Heart left ventricle (tissue), 16 donors: ENCODE results near the gene ASAH2B. TPM values are rescaled to one million over a fixed set of nuclear protein-coding genes. Genes with fewer than 3 reads are reported as not detected.
"Not testable (repeated sequence)": the region's sequence is repeated elsewhere in the genome, so short reads cannot be mapped to it uniquely, and the experiment has no call there.

Experiments used
- ATAC-seq, 4 donors: fragments of 200-7000 bp; cut with Tn5 transposase; one replicate each; pipeline ENCODE4 v1.9.1; 2020 to 2022; ENCODE audit warnings: moderate library complexity in 4 of 4, mild to moderate bottlenecking in 3 of 4, moderate number of reproducible peaks in 1 of 4
- DNase-seq, 5 donors: peaks; one replicate each; pipeline ENCODE4 v3.0.0-alpha.2; 2020
- H3K27ac ChIP-seq, 12 donors: fragments of 200-600 bp; sonication (generic) in 4 of 12; one replicate each; pipeline versions ENCODE4 v1.5.0 to v1.8.0; 2016 to 2022; ENCODE audit warnings: mild to moderate bottlenecking in 2 of 12
- H3K27me3 ChIP-seq, 9 donors: fragments of 200-600 bp; sonication (generic) in 2 of 9; one replicate each; pipeline versions ENCODE4 v1.5.1 to v1.8.0; 2016 to 2022; ENCODE audit warnings: mild to moderate bottlenecking in 3 of 9
- H3K36me3 ChIP-seq, 9 donors: fragments of 200-600 bp; sonication (generic) in 2 of 9; one replicate each; pipeline versions ENCODE4 v1.5.0 to v1.8.0; 2018 to 2022; ENCODE audit warnings: mild to moderate bottlenecking in 2 of 9
- H3K4me1 ChIP-seq, 12 donors: fragments of 200-600 bp; sonication (generic) in 4 of 12; one replicate each; pipeline versions ENCODE4 v1.5.0 to v1.8.0; 2016 to 2022; ENCODE audit warnings: mild to moderate bottlenecking in 3 of 12
- H3K4me3 ChIP-seq, 12 donors: fragments of 200-600 bp; sonication (generic) in 4 of 12; one replicate each; pipeline versions ENCODE4 v1.5.0 to v1.8.0; 2017 to 2022; ENCODE audit warnings: mild to moderate bottlenecking in 9 of 12, moderate library complexity in 4 of 12
- H3K9me3 ChIP-seq, 12 donors: fragments of 200-600 bp; sonication (generic) in 4 of 12; one replicate each; pipeline versions ENCODE4 v1.5.0 to v1.8.0; 2016 to 2022; ENCODE audit warnings: mild to moderate bottlenecking in 1 of 12
- CTCF ChIP-seq, 12 donors: fragments of 200-600 bp; sonication (generic) in 4 of 12; IDR thresholded peaks; one replicate each; pipeline versions ENCODE4 v1.5.0 to v1.8.0; 2018 to 2022; ENCODE audit warnings: antibody characterized with exemption in 12 of 12, mild to moderate bottlenecking in 5 of 12
- POLR2A ChIP-seq, 2 donors: fragments of 450-650 bp; IDR thresholded peaks; one replicate each; pipeline ENCODE4 v1.6.1; 2017; ENCODE audit warnings: antibody characterized with exemption in 2 of 2, mild to moderate bottlenecking in 2 of 2, moderate library complexity in 2 of 2
- WGBS, 4 donors: extraction: QIAGEN DNeasy Blood & Tissue Kit in 2 of 4; methylation state at CpG; one replicate each; pipeline versions ENCODE4 v1.1.5 to v1.1.7; 2013 to 2018; 5-methylcytosine and 5-hydroxymethylcytosine counted together
- intact Hi-C, 10 donors: fragments of 100-400 bp; cut with DNase I; formaldehyde crosslinking; loops; one replicate each; pipeline versions ENCODE4 v1.11.1 to v1.14.2; 2022
- long read RNA-seq, 3 donors: library from polyadenylated mRNA; unstranded; transcript quantifications; one replicate each; pipeline ENCODE4 v2.0.0, GENCODE V29; 2020 to 2021
- polyA plus RNA-seq, 2 donors: library from polyadenylated mRNA; stranded (reverse); fragments of 200-250 nt; gene quantifications; one replicate each; pipeline ENCODE4 v1.2.3, GENCODE V29; 2013
- total RNA-seq, 9 donors: library from RNA; depleted of rRNA in 2 of 9; stranded (reverse); fragments of >200 nt in 2 of 9; fragmentation: NEBNext Ultra II Directional in 3 of 9; extraction: Animal tissue kit (Norgen Biotek cat#: 25700) in 3 of 9; gene quantifications; one replicate each; pipeline versions ENCODE4 v1.1.0 to v1.2.4, GENCODE V29; 2016 to 2023
- donor health status: ischemic (EF 13 %, LVEDD 7.1; RV severe dilation, severe dysfunction).
- donor health status: healthy with polysubstance abuse.
- donor health status: DM: no; HTN: yes; CAD: no.
- donor health status: DM: no; HTN: no; CAD: no.
- donor health status: ischemic (EF 25% LVEDD 6.9; RV normal size, moderate dysfunction).
- donor health status: ischemic (EF 25% LVEDD 5.7; RV mildly dilated, moderate dysfunction).
- donor health status: healthy.
- donor health status: DM: yes; HTN: yes; CAD: no.
- donor health status: ischemic (EF 35%, LVEDD 5.7; RV mildly dilated, moderate dysfunction).
- donor health status: nonischemic (EF 11% LVEDD 7.7; RV severe dilation, severe dysfunction).
- donor health status: DM: yes; HTN: yes; CAD: no.
- donor health status: PGD.
- donor health status: ischemic (EF 29% LVEDD 5.4; RV normal size, mild dysfunction).
- donor health status: nonischemic (EF 23%, LVEDD 6.1; RV moderate dilation, normal function).

ASAH2B gene
- total RNA-seq (1 to 10 TPM; 1.4 to 7.7 (median 4.5) TPM), polyA plus RNA-seq (1 to 10 TPM; 1.6 to 6.0 TPM)
- long read RNA-seq, donor 1, full-length matches to known transcripts = 11 of 17 reads
- long read RNA-seq, donor 1, partial matches to known transcripts = 3 of 17 reads
- long read RNA-seq, donor 1, other reads (novel, unspliced or antisense) = 3 of 17 reads
- long read RNA-seq, donor 2, full-length matches to known transcripts = 23 of 37 reads
- long read RNA-seq, donor 2, partial matches to known transcripts = 7 of 37 reads
- long read RNA-seq, donor 2, other reads (novel, unspliced or antisense) = 7 of 37 reads
- long read RNA-seq, donor 3, full-length matches to known transcripts = 7 of 10 reads
- long read RNA-seq, donor 3, partial matches to known transcripts = 1 of 10 reads
- long read RNA-seq, donor 3, other reads (novel, unspliced or antisense) = 2 of 10 reads

- peak; percentile 83 to 90 (median 85) for DNase-seq
- Histone ChIP-seq H3K36me3 (no peaks in the 10 kb centered on the region), H3K4me3 (peak within 1 kb of the TSS; percentile 49 to 88 (median 76)), H3K27me3 (peaks cover 0 to 2% (median 0%) of the 10 kb centered on the region in 9 donors), H3K4me1 (peaks cover 0 to 8% (median 3%) of the 10 kb centered on the region in 12 donors), H3K9me3 (no peaks in the 10 kb centered on the region), H3K27ac (peak within 1 kb of the TSS; percentile 66 to 85 (median 78))
- intact Hi-C loops = no loop called here
- peak; percentile 70 to 89 (median 86) for ATAC-seq
- TF ChIP-seq CTCF (IDR thresholded peaks at IDR 0.05) (no peak), POLR2A (IDR thresholded peaks at IDR 0.05) (peak in 1 of 2 donors; percentile 29)
- WGBS, 4 donors = 0% methylated on average over 32 to 62 of the region's 62 CpGs
Observed at GRCh38 chr10:50739618-50740292, at the start of gene ASAH2B. ASAH2B (plus strand) TSS chr10:50739936; CDS start chr10:50745131, 5,195 bp downstream.

GRCh38 chr10:50697819-50698218, 41.9 kb upstream of the ASAH2B start:
- WGBS, 4 donors = 60% methylated on average over 1 of the region's 4 CpGs; no CpG with 5 or more reads in 3 of the 4 donors
- DNase-seq, H3K36me3 ChIP-seq, intact Hi-C loops, H3K4me1 ChIP-seq, ATAC-seq, H3K9me3 ChIP-seq, H3K27me3 ChIP-seq, H3K27ac ChIP-seq, H3K4me3 ChIP-seq: not testable (repeated sequence)

- ATAC-seq, H3K36me3 ChIP-seq, H3K4me1 ChIP-seq, intact Hi-C loops, DNase-seq, H3K9me3 ChIP-seq, H3K27me3 ChIP-seq, H3K4me3 ChIP-seq, H3K27ac ChIP-seq: not testable (repeated sequence)
- 58 to 83% (median 76%) methylated on average over 1 to 3 of the region's 5 CpGs; no CpG with 5 or more reads in 1 of the 4 donors for WGBS, 4 donors
Observed at GRCh38 chr10:50701947-50702346, 37.8 kb upstream of the ASAH2B start.

- H3K9me3 ChIP-seq, H3K36me3 ChIP-seq, H3K4me3 ChIP-seq, H3K27me3 ChIP-seq, intact Hi-C loops, H3K27ac ChIP-seq, H3K4me1 ChIP-seq, DNase-seq, ATAC-seq: not testable (repeated sequence)
- WGBS, 4 donors = 63 to 83% (median 81%) methylated on average over 2 to 6 of the region's 7 CpGs
Observed at GRCh38 chr10:50702997-50703396, 36.7 kb upstream of the ASAH2B start.

- H3K4me1 ChIP-seq, H3K4me3 ChIP-seq, DNase-seq, H3K27ac ChIP-seq, H3K9me3 ChIP-seq, H3K36me3 ChIP-seq, H3K27me3 ChIP-seq, intact Hi-C loops: not testable (repeated sequence)
- 42 to 53% (median 49%) methylated on average over 4 to 5 of the region's 5 CpGs for WGBS, 4 donors
- ATAC-seq = peak in 3 of 4 donors; percentile 76 to 89 (median 87)
Observed at GRCh38 chr10:50704436-50705079, 35.2 kb upstream of the ASAH2B start.

- H3K4me1 ChIP-seq, H3K36me3 ChIP-seq, intact Hi-C loops, H3K27me3 ChIP-seq, H3K9me3 ChIP-seq, ATAC-seq, DNase-seq, H3K27ac ChIP-seq, H3K4me3 ChIP-seq: not testable (repeated sequence)
- WGBS, 4 donors = 42 to 64% (median 47%) methylated on average over 1 of the region's 1 CpG
Observed at GRCh38 chr10:50706006-50706405, 33.7 kb upstream of the ASAH2B start.

GRCh38 chr10:50710241-50710640, 29.5 kb upstream of the ASAH2B start:
- H3K4me3 ChIP-seq, H3K4me1 ChIP-seq, H3K27me3 ChIP-seq, H3K9me3 ChIP-seq, ATAC-seq, DNase-seq, intact Hi-C loops, H3K27ac ChIP-seq, H3K36me3 ChIP-seq: not testable (repeated sequence)
- WGBS, 4 donors = 85 to 91% (median 89%) methylated on average over 9 to 13 of the region's 13 CpGs

- DNase-seq, H3K27ac ChIP-seq, intact Hi-C loops, H3K9me3 ChIP-seq, H3K4me1 ChIP-seq, H3K36me3 ChIP-seq, H3K4me3 ChIP-seq, ATAC-seq: not testable (repeated sequence)
- 44 to 52% (median 45%) methylated on average over 5 of the region's 5 CpGs for WGBS, 4 donors
- H3K27me3 ChIP-seq = peaks cover 0 to 19% (median 0%) of the 10 kb centered on the region in 9 donors
Observed at GRCh38 chr10:50723812-50724211, 15.9 kb upstream of the ASAH2B start.

- H3K27ac ChIP-seq, H3K36me3 ChIP-seq, ATAC-seq, H3K4me1 ChIP-seq, DNase-seq, H3K4me3 ChIP-seq, H3K9me3 ChIP-seq, intact Hi-C loops: not testable (repeated sequence)
- 83 to 93% (median 88%) methylated on average over 2 of the region's 2 CpGs for WGBS, 4 donors
- peaks cover 0 to 16% (median 0%) of the 10 kb centered on the region in 9 donors for H3K27me3 ChIP-seq
Observed at GRCh38 chr10:50728112-50728511, 11.6 kb upstream of the ASAH2B start.
